GM12878 (cell line): ENCODE results near the gene TMED3. TPM values are rescaled to one million over a fixed set of nuclear protein-coding genes. Genes with fewer than 3 reads are reported as not detected.
A peak's percentile ranks its signal among the peaks of the same experiment; 100 is the strongest.

Experiments
- ATF7 ChIP-seq: fragments of 450-650 bp; IDR thresholded peaks from 2 replicates; pipeline ENCODE4 v1.6.1; 2016; ENCODE audit warnings: low read depth, mild to moderate bottlenecking
- CHD1 ChIP-seq: IDR thresholded peaks from 2 replicates; pipeline ENCODE4 v1.6.1; 2012; ENCODE audit warnings: low read depth, low read length, improper control_type of control experiment
- CHD4 ChIP-seq: fragments of 200-600 bp; sonication (generic); IDR thresholded peaks from 2 replicates; pipeline ENCODE4 v1.6.1; 2016; ENCODE audit warnings: mild to moderate bottlenecking
- EGR1 ChIP-seq, 2 experiments: IDR thresholded peaks; 1 replicate in 1 of 2; 2 replicates in 1 of 2; pipeline ENCODE4 v1.6.1; 2011 to 2012; ENCODE audit warnings: low read depth in 2 of 2, low read length in 2 of 2, borderline replicate concordance in 1 of 2, mild to moderate bottlenecking in 1 of 2, moderate library complexity in 1 of 2
- FOXM1 ChIP-seq: IDR thresholded peaks from 2 replicates; pipeline ENCODE4 v1.6.1; 2012; ENCODE audit warnings: low read depth, mild to moderate bottlenecking, inconsistent platforms, low read length, moderate library complexity
- GABPA ChIP-seq: IDR thresholded peaks from 2 replicates; pipeline ENCODE4 v1.6.1; 2014; ENCODE audit warnings: antibody characterized with exemption, low read depth, mild to moderate bottlenecking, inconsistent platforms
- HDAC2 ChIP-seq: fragments of 200-600 bp; sonication (generic); IDR thresholded peaks from 2 replicates; pipeline ENCODE4 v1.6.1; 2017
- IKZF2 ChIP-seq, 2 experiments: fragments of 450-650 bp; IDR thresholded peaks; 2 replicates each; pipeline ENCODE4 v1.6.1; 2017; ENCODE audit warnings: mild to moderate bottlenecking in 2 of 2, moderate library complexity in 2 of 2
- KAT2A ChIP-seq: conservative IDR thresholded peaks from 2 replicates; pipeline ENCODE4 v1.6.1; 2011; ENCODE audit warnings: low read depth, low read length; ENCODE audit not compliant: control insufficient read depth
- KLF5 ChIP-seq: fragments of 450-650 bp; IDR thresholded peaks from 2 replicates; pipeline ENCODE4 v1.6.1; 2014; ENCODE audit warnings: mild to moderate bottlenecking; ENCODE audit not compliant: partially characterized antibody
- MTA3 ChIP-seq: IDR thresholded peaks from 2 replicates; pipeline ENCODE4 v1.6.1; 2012; ENCODE audit warnings: low read length, inconsistent platforms, borderline replicate concordance
- NBN ChIP-seq: fragments of 450-650 bp; IDR thresholded peaks from 2 replicates; pipeline ENCODE4 v1.6.1; 2016
- NKRF ChIP-seq: fragments of 450-650 bp; conservative IDR thresholded peaks from 2 replicates; pipeline ENCODE4 v1.6.1; 2017; ENCODE audit warnings: mild to moderate bottlenecking, moderate library complexity
- PAX8 ChIP-seq: fragments of 450-650 bp; IDR thresholded peaks from 2 replicates; pipeline ENCODE4 v1.6.1; 2017; ENCODE audit warnings: mild to moderate bottlenecking, moderate library complexity
- POLR2AphosphoS2 ChIP-seq: IDR thresholded peaks from 2 replicates; pipeline ENCODE4 v1.6.1; 2011; ENCODE audit warnings: low read depth, mild to moderate bottlenecking, low read length, improper control_type of control experiment, moderate library complexity
- RAD21 ChIP-seq: IDR thresholded peaks from 2 replicates; pipeline ENCODE4 v1.6.1; 2011; ENCODE audit warnings: mild to moderate bottlenecking, low read depth, low read length, moderate library complexity; ENCODE audit not compliant: insufficient read depth
- RAD51 ChIP-seq: fragments of 450-650 bp; IDR thresholded peaks from 2 replicates; pipeline ENCODE4 v1.6.1; 2016; ENCODE audit warnings: moderate library complexity, mild to moderate bottlenecking, inconsistent platforms
- SIX5 ChIP-seq: IDR thresholded peaks from 2 replicates; pipeline ENCODE4 v1.6.1; 2011; ENCODE audit warnings: mild to moderate bottlenecking, low read depth, low read length, moderate library complexity; ENCODE audit not compliant: severe bottlenecking
- SPI1 ChIP-seq: IDR thresholded peaks from 2 replicates; pipeline ENCODE4 v1.6.1; 2011; ENCODE audit warnings: low read depth, mild to moderate bottlenecking, low read length, moderate library complexity, borderline replicate concordance; ENCODE audit not compliant: insufficient read depth
- TCF7 ChIP-seq: IDR thresholded peaks from 2 replicates; pipeline ENCODE4 v1.6.1; 2014; ENCODE audit warnings: antibody characterized with exemption, borderline replicate concordance
- WRNIP1 ChIP-seq: IDR thresholded peaks from 2 replicates; pipeline ENCODE4 v1.6.1; 2011; ENCODE audit warnings: low read depth, low read length, improper control_type of control experiment, borderline replicate concordance
- ZBED1 ChIP-seq: IDR thresholded peaks from 2 replicates; pipeline ENCODE4 v1.6.1; 2016; ENCODE audit warnings: borderline replicate concordance
- ZNF274 ChIP-seq: IDR thresholded peaks from one replicate; pipeline ENCODE4 v1.8.0; 2011; ENCODE audit not compliant: insufficient read length, insufficient read depth
- ZNF592 ChIP-seq: fragments of 450-650 bp; IDR thresholded peaks from 2 replicates; pipeline ENCODE4 v1.6.1; 2017; ENCODE audit warnings: mild to moderate bottlenecking, moderate library complexity
- polyA plus RNA-seq, 11 experiments: library from polyadenylated mRNA; depleted of rRNA in 4 of 11; unstranded in 6 of 11; stranded (reverse) in 5 of 11; fragments of >200 nt; fragmentation: Nextera tagmentation in 4 of 11; fragmentation: Illumina TruSeq in 1 of 11; extraction: Ambion mirVana in 4 of 11; extraction: Trizol in 1 of 11; gene quantifications; 1 replicate in 1 of 11; 2 replicates in 10 of 11; pipeline versions ENCODE4 v1.2.1 to v1.2.3, GENCODE V29; 2011 to 2016; ENCODE audit warnings: inconsistent platforms in 2 of 11, missing spikeins in 2 of 11, low read depth in 1 of 11
- total RNA-seq, 4 experiments: library from RNA; depleted of rRNA in 3 of 4; stranded (reverse); fragments of >200 nt in 3 of 4; fragmentation: Illumina TruSeq in 1 of 4; extraction: Trizol in 1 of 4; gene quantifications; 2 replicates each; pipeline versions ENCODE4 v1.2.1 to v1.2.3, GENCODE V29; 2013 to 2021
- TF ChIP-seq, protein P1 (sequence below): IDR thresholded peaks from 2 replicates; pipeline ENCODE4 v1.6.1; 2012; ENCODE audit warnings: low read depth, low read length, improper control_type of control experiment

The TMED3 gene
- total and polyA plus RNA-seq, 10 of the 15 experiments (the other 5 are each of a cell fraction or from before 2014, with no cell fraction given): 7.6 to 95.8 (median 54.9) TPM

GRCh38 chr15:79310985-79311900, at the start of gene TMED3 (continued):
- TF ChIP-seq RAD21: no peak
- peak; percentile 41; the same call in 1 of the 2 replicates for TF ChIP-seq GABPA
- peak; percentile 51; the same call in 1 of the 2 replicates for TF ChIP-seq SPI1
- TF ChIP-seq IKZF2 (IDR thresholded peaks at IDR 0.05): no peak; a peak in 1 of 4 replicates
- no peak for TF ChIP-seq SIX5
- TF ChIP-seq NBN: no peak
- TF ChIP-seq CHD4: no peak
- TF ChIP-seq, protein P1, sequence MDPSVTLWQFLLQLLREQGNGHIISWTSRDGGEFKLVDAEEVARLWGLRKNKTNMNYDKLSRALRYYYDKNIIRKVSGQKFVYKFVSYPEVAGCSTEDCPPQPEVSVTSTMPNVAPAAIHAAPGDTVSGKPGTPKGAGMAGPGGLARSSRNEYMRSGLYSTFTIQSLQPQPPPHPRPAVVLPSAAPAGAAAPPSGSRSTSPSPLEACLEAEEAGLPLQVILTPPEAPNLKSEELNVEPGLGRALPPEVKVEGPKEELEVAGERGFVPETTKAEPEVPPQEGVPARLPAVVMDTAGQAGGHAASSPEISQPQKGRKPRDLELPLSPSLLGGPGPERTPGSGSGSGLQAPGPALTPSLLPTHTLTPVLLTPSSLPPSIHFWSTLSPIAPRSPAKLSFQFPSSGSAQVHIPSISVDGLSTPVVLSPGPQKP: no peak
- TF ChIP-seq KLF5: no peak
- TF ChIP-seq ATF7: no peak
- TF ChIP-seq POLR2AphosphoS2: 0 out of 2 replicates have a peak, but pooled peaks have one; percentile 57
- no peak for TF ChIP-seq RAD51
- TF ChIP-seq WRNIP1: no peak
- no peak for TF ChIP-seq ZNF592
- no peak for TF ChIP-seq FOXM1
- no peak for TF ChIP-seq TCF7
- peak; percentile 51 for TF ChIP-seq NKRF
- no peak for TF ChIP-seq ZBED1
- TF ChIP-seq HDAC2: no peak
- TF ChIP-seq CHD1: no peak
- TF ChIP-seq KAT2A: no peak
- TF ChIP-seq EGR1 (IDR thresholded peaks at IDR 0.05; ENCODE audit: borderline replicate concordance in 1 of 2, low read depth in 2 of 2, low read length in 2 of 2): no peak
- no peak for TF ChIP-seq ZNF274
- no peak for TF ChIP-seq PAX8
- TF ChIP-seq MTA3: no peak
